Stimulated activated CD8-positive, alpha-beta memory T cell treated with anti-CD3 and anti-CD28 coated beads, Interleukin-4, amount 100 ng/mL, for 24 hours (primary cell): ENCODE measurements around the gene SEMA4C.
"Not testable (repeated sequence)": the region's sequence is repeated elsewhere in the genome, so short reads cannot be mapped to it uniquely, and the experiment has no call there.

Source experiments
- DNase-seq: peaks from one replicate; pipeline ENCODE4 v3.0.0-alpha.2; 2020; ENCODE audit warnings: low read depth

Gene SEMA4C

DNA sequence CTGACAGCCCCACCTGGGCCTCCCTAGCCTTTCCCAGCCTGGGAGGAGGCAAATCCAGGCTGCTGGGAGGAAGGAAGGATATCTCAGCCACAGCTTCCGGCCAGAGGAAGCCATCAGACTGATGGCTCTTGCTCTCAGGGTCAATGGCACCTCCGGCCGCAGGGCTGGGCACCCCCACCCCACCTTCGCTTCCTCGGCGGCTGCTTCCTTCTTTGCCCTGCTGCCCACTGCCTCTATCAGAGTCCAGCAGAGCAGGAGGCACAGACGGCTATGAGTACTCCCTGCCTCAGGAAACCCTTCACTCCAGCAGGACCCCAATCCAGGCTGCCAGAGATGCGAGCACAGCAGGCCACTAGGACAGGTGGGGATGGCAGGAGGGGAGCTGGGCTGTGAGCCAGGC is 3.3 kb downstream of the SEMA4C start:
- no peak for DNase-seq

DNA sequence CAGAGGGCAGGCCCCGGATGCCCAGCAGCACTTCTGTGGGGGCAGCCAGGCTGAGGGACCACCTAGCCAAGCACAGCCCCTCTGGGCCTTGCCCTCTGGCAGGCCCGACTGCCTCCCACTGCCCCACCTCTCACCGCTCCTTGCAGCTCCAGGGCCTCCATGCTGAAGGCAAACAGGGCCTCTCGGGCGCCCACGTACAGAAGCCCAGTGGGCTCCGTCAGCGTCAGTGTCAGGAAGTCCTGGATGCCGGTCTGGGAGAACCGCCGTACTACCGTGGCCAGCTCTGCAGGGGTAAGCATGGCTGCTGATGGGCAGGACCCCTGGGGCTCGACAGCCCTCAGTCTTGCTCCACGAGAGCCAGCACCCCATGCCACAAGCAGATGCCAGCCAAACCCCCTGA is 3.7 kb downstream of the SEMA4C start:
- DNase-seq: no peak

DNA sequence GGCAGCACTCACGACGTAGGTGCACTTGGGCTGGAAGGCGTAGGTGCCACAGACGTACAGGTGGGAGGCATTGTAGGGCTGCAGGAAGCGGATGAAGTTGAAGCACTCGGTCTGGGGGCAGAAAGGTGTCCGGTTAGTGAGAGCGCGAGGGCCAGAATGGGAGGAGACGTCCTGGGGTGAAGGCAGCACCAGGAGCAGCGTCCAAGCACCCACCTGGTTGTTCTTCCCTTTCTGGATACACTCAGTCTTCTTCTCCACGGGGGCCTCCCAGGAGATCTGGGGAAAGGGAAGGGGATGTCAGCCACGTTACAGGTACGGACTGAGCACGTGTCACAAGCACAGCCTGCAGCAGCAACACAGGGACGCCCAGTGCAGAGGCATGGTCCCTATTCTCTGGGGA is 4.2 kb downstream of the SEMA4C start:
- no peak for DNase-seq

DNA sequence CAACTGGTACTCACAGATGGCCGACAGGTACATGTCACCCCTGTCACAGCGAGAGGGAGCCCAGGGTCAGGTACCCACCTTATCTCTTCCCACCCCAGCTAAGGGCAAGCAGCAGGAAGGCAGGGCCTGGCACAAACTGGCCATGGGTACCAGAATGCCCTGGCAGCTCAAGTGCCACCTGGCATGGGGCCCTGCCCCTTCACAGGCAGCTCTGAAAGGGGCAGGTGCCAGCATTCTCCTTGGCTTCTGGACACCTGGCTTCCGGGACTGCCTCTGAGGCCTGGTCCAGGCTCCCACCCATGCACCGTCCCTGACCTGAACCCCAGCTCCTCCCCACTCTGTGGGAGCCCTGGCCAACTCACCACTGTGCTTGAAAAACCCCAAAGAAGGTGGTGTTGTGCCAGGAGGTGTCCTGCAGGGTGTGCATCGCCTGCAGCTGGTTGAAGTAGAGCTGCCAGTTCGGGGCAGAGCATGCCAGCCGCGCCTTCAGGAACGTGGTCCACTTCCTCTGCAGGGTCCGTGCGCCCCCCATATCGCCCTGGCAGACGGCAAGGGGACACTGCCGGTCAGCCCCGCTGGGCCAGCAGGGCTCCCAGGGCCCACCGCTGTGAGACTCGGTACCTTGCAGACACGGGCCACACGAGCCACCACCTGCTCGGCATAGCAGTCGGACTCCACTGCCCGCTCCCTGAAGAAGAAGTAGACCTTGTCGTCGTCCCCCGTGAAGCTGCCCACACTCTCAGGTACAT is 5.4 kb downstream of the SEMA4C start:
- no peak for DNase-seq

DNA sequence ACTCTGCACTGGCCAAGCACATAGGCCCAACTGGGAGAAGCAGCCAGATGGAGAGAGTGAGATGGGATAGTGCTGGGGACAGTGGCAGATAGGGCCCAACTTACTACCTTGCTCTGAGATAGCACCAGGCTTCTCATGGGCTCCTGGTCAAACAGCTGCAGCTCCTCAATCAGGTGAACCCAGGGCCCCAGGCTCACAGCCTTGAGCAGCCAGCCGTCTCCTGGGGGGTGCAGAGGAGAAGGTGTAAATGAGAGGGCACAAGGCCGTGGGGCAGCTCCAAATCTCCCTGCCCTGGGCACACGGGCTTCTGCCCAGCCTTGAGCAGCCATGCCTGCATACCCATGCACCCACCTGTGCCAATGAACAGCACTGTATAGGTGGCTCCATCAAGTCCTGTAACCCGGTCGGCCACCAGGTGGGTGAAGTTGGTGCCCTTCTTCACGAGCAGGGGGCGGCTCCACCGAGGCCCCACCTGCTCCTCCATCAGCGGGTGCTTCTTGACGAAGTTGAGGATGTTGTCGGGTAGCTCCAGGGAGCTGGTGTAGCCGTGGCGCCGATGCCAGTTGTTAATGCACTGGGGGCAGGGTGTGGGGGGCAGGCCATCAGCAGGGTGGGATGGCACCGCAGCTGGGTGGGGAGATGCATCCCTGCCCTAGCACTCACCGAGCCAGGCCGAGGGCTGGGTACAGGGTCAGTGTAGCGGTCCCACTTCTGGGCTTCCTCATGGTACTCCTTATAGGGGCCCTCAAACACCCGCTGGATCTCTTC is 6.1 kb downstream of the SEMA4C start:
- no peak for DNase-seq

DNA sequence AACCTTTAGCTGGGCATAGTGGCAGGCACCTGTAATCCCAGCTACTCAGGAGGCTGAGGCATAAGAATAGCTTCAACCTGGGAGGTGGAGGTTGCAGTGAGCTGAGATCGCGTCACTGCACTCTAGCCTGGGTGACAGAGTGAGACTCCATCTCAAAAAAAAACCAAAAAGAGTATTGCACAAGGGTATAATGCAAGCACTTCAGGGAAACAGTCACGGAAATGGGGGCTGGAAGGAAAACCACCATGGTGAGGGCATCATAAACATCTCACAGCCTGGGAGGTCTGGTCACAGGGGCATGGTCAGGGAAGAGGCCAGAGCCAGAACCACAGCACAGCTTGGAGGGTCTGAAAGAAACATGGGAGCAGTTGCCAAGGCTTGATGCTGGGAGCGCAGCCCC is 6.8 kb downstream of the SEMA4C start:
- DNase-seq: not testable (repeated sequence)

DNA sequence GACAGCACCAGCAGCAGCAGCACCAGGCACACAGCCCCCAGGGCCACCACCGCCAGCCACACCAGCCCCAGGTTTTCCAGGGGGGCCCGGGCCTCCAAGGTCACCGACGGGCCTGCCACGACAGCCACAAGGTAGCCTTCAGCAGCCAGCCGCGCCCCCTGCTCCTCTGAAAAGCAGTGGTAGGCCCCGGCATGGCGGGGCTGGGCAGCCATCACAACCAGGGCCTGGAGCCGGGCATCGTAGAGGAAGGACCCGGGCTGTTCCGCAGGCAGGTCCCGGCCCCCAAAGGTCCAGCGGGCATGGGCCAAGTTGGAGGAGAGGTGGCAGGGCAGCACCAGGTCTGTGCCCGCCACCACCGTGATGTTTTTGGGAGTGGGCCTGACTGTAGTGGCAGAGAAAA is 8.8 kb downstream of the SEMA4C start:
- DNase-seq: no peak

DNA sequence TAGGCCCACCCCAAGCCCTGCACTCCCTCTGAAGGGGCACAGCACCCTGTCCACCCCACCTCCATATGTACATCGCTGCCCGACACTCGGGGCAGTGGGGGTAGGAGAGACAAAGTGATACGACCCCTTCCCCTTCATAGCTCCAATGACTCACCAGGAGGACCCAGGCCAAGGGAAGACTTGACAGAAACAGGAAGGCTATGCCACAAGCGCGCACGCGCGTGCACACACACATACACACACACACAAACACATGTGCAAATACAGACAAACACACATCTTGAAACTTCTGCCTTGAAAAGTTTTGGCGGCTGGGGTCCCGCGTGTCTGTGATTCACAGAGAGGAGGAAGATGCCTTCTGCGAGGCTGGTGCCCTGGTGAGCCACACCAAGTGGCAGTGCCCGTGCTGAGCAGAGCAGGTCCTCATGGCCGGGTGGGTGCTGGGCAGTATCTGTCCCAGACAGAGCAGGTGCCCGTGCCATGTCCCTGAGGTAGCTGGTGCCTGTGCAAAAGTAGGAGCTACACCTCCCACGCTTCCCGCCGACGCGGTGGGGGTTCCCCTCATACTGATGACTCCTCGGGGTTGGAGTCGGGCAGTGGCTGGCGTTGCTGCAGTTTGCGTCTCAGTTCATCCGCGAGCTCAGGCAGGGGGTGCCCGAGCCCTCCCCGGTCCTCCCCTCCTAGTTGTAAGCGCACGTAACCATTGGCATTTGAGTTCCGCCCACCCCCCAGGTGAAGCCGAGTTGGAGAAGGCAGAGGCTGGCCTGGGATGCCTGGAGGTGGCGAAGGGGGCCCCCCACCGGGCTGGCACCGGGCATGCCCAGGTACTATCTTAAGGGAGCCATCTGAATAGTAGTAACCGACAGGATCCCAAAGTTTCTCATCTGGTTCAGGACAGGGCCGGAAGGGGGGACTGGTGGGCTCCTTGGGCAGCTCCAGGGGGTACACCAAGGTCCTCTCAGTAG is 9.5 kb downstream of the SEMA4C start:
- no peak for DNase-seq

DNA sequence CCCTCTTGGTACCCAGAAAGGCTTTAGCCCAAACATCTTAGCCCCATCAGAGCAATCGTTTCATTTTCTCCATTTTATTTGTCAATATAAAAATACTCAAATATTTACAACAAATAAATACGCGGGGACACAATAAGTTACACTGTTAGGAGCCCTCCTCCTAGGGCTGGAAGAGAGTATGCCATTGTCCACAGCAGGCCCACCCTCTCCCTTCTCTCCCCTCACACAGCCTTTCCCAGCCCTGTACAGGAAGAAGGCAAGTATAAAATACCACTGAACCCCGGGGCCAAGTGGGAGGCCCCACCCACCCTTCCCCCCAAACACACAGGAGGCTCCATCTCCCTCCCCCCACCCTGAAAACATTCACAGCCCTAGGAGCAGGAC is 10.2 kb downstream of the SEMA4C start:
- no peak for DNase-seq

DNA sequence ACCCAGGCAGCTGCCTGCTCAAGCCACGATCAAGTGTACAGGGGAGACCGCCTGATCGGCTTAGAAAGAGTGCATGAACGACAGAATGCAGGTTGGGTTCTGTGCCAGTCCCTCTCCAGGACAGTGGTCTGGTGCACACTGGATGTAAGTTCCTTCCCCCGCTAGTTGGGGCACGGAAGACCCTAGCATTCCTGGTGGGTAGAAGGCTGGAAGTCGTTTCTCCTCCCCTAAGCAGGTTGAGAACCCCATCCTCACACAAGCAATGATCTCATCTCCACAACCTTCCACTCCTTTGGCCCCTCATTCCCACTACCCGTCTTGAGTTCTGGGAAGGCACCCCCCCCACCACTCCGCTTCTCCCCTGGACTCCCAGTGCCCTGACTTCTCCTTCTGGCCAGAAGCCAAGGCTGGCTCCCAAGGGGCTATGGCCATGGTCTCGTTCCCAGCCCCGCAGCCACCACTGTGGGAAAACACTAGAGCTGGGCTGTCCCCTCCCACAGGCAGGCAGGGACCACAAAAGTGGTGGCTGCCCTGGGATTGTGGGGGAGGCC is 10.7 kb downstream of the SEMA4C start:
- DNase-seq: no peak

DNA sequence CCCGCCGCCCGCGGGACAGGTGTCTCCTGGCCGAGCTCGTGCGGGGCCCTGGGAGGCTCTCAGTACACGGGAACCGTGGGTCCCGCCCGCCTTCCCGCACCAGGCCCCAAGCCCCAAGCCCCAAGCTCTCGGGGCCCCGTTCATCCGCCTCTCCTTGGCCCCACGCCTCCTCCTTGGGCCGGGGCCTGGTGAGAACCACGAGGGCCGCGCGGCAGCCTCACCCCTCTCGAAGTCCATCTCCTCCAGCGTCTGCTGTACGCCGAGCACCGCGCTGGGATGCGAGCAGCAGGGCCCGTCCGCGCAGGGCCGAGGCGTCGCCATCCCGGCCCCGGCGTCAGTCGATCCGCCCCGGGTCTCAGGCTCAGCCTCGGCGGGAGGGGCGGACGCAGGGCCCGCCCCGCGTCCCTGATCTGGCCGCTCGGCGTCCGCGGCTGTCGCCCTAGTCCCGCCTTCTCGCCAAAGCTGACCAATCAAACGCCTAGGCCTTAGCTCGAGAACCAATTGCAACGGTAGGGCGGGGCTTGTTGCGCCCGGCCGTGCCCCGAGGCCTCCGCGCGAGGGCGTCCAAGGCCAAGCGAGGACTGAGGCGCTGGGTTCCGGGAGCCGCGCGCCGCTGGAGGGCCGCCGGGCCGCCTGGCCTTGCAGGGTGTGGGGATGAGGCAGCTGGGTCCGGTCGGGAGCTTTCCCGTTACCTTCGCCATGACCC is 12.1 kb downstream of the SEMA4C start, which contains the start of gene ANKRD39:
TSS of gene ANKRD39 (minus strand) at position 350 of the 706 bp plus-strand sequence. CDS start at position 321, 29 bp downstream.
- DNase-seq: peak; percentile 95

DNA sequence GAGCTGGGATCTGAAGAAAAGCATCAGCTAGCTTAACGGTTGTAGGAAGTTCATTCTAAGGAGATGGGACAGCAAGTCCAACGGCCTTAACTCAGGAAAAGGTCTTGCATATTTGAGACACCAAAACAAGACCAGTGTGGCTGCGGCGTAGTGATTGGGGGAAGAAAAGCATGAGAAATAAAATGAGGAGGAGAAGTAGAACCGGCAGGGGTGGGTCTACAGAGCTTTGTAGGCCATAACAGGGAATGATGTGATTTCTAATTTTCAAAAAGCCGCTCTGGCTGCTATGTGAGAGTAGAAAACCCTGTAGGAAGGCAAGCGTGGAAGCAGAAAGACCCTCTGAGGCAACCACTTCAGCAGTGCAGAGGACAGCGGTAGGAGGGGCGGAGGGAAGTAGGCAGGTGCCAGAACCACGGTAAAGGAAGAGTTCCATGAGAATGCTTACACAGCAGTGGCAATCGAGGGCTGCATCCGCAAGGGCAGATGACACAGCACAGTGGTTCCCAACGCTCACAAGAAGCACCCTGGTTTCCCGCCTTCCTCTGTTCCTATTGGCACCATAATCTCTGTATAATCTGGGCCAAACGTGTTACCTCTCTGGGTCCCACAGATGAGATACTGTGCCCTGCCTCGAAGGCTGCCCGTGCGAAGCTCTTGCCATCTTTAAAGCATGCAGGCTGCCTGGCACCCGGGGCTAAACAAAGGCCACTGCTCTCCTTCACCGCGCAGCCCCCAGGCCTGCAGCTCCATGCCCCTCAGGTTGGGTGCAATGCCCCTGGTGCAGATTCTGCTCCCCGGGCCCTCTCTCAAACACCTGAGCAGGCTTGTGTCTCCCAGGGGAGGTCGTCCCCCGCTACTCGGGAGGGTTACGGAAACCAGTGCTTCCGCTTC is 12.9 kb downstream of the SEMA4C start:
- no peak for DNase-seq

DNA sequence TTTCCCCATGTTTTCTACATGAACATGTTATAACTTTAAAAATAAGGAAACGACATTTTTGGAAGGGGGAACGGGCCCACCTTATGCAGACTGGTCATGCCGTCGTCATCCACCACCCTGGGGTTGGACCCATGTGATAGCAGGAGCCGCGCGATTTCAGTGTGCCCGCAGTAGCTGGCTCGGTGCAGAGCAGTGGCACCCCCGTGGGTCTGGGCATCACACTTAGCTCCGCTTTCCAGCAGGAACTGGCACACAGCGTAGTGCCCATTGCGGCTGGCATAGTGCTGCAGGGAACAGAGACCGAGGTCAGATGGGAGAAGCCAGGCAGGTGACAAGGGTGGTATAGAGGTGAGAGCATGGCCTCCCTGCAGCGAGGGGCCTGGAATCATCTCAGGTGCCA is 16.6 kb downstream of the SEMA4C start:
- no peak for DNase-seq

DNA sequence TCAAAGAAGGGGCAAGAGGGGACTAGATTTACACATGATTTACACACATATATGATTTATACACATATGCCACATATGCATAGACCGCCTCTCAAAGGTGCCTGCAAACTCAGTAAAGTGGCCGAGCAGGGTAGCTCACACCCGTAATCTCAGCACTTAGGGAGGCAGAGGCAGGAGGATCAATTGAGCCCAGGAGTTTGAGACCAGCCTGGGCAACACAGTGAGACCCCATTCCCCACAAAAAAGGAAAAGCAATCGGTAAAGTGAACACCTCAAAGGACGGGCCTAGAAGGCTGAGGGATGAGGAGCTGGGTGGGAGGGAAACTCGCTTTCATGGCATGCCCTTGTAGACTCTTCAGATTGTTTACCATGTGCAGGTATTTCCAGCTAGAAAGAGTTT is 17.2 kb downstream of the SEMA4C start:
- DNase-seq: no peak

DNA sequence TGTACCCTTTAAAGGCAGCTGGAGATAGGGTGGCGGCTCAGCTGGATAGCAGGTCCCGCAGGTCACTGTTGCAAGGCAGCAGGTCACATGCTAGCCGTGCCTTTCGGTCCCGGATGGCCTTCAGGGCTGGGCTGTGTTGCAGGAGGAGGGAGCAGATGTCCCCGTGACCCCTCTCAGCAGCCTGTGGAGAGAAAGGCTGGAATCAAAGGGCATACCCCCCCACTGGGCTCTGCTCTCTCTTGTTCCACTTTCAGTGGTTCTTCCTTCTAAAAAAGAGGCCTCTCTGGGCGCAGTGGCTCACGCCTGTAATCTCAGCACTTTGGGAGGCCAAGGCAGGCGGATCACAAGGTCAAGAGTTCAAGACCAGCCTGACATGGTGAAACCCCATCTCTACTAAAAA is 21.6 kb downstream of the SEMA4C start:
- DNase-seq: no peak

DNA sequence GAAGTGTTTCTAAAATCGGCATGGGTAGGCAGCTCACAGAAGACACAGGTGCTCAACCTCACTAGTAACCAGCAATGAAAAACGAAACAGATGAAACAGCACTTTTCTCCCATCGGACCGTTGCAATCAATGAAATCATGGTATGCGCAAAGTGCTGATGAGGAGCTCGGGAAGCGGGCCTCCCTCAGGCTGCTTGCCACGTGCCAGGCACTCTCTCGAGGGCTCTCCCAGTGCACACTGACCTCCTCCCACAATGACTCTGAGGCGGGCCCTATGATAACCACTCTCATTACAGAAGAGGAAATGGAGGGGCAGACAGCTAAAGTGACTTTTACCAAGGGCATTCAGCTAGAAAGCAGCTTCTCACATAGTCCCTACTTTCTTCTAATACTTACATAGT is 22.3 kb downstream of the SEMA4C start:
- no peak for DNase-seq

DNA sequence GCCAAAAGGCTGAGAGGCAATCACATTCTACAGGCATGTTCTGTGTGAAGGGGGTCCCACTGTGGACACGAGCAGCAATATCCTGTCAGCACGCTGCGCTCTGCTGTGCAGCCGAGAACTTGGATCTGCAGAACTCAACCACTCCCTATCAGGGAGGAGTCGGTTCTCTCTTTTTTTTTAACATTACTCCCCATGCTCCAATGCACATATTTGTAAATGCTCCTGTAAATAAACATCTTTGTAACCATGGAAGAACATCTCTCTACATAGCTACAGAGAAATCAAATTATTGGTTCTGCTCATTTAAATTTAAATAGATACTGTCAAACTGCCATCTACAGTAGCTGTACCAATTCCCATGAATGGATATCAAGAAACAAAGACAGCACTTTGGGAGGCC is 23.1 kb downstream of the SEMA4C start:
- DNase-seq: no peak

DNA sequence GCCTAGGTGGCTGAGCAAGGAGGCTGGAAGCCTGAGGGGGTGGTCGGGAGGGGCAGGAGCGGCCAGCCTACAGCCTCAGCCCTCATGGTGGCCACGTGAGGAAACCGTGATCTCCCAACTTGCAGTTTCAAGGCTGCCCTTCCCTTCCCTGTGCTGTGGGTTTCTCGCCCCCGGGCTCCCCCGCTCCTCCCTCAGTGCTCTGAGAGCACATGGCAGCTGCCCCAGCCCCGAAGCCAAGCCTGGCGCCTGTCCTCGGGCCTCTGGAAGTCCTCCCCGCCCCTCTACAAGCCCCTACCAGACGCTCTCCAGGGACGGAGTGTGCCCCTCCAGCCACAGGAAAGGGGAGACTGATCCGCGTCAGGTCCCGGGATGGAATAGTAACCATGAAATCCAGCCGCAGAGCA is 25.5 kb downstream of the SEMA4C start:
- DNase-seq: no peak

DNA sequence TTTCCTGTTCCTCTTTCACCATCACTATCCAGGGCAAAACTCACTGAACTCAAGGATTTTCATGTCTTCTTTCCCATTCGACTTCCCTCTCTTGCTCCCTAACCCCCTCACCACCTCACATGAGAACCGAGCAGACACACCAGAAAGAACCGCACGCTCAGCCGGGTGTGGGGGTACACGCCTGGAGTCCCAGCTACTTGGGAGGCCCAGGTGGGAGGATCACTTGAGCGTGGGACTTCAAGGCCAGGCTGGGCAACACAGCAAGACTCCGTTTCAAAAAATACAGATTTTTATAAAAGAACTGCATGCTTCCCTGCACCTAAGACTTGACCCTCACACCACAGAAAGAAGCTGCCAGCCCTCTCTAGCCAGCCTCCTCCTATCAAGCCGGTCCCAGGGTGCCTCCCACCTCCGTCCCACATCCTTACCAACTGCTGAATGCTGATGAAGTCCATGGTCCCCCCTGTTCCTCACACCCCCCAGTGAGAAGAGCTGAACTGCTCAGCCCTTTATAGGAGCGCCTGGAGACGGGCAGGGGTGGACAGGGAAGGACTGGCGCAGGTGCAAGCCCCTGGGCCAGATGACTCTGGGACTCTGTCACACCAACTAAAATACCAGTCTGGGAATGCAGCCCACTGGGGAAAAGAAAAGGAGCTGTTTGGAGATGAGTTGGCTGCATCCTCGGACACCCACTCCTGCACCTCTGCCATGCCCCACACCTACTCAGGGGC is 26.2 kb downstream of the SEMA4C start, which contains the start of gene ANKRD23:
TSS of gene ANKRD23 (minus strand) at position 484 of the 731 bp plus-strand sequence. CDS start at position 455, 29 bp downstream.
- DNase-seq: no peak

DNA sequence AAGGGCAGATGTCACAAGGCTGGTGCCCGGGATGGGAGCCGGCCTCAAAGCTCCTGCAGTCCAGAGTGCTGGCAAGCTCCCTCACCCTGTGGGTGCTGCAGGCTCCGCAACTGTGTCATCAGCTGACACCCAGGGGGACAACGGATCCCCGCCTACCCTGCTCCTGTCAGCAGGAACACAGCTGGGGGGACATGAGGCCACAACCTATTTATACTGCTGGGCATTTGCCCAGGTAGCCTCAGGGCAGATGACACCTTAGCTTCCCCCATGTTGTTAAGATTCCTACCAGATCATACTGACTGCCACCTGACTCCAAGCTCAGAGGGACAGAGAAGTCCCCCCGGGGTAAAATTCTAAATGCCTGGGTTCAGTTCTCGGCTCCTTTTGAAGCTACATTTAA is 27.3 kb downstream of the SEMA4C start:
- no peak for DNase-seq
